ENCODE data around the gene FBXO28. TPM values are rescaled to one million over a fixed set of nuclear protein-coding genes. Genes with fewer than 3 reads are reported as not detected.

Gene FBXO28
- total RNA-seq, 2 donors from 2014 or later = 22.2 to 30.5 TPM

GRCh38 chr1:224082146-224082545, 31.8 kb upstream of the FBXO28 start:
- no peak overlapping the region for H3K27ac Mint-ChIP-seq
- H3K9me3 ChIP-seq (ENCODE audit: control insufficient read depth, low read length, poor library complexity, severe bottlenecking) = no peaks in the 10 kb centered on the region
- no peak overlapping the region for H3K4me3 Mint-ChIP-seq
- H3K27me3 Mint-ChIP-seq = peaks cover 33% of the 10 kb centered on the region
- H3K36me3 Mint-ChIP-seq (ENCODE audit: low read depth) = peaks cover 6% of the 10 kb centered on the region
- no peaks in the 10 kb centered on the region for H3K4me1 Mint-ChIP-seq
- no peak for DNase-seq
- no peak for ATAC-seq

GRCh38 chr1:224084867-224085266, 29.0 kb upstream of the FBXO28 start:
- H3K4me3 Mint-ChIP-seq = no peak overlapping the region
- peaks cover 49% of the 10 kb centered on the region for H3K27me3 Mint-ChIP-seq
- H3K36me3 Mint-ChIP-seq (ENCODE audit: low read depth) = peaks cover 8% of the 10 kb centered on the region
- no peaks in the 10 kb centered on the region for H3K9me3 ChIP-seq (ENCODE audit: control insufficient read depth, low read length, poor library complexity, severe bottlenecking)
- DNase-seq = no peak
- no peak overlapping the region for H3K27ac Mint-ChIP-seq
- no peak for ATAC-seq
- no peaks in the 10 kb centered on the region for H3K4me1 Mint-ChIP-seq

DNA sequence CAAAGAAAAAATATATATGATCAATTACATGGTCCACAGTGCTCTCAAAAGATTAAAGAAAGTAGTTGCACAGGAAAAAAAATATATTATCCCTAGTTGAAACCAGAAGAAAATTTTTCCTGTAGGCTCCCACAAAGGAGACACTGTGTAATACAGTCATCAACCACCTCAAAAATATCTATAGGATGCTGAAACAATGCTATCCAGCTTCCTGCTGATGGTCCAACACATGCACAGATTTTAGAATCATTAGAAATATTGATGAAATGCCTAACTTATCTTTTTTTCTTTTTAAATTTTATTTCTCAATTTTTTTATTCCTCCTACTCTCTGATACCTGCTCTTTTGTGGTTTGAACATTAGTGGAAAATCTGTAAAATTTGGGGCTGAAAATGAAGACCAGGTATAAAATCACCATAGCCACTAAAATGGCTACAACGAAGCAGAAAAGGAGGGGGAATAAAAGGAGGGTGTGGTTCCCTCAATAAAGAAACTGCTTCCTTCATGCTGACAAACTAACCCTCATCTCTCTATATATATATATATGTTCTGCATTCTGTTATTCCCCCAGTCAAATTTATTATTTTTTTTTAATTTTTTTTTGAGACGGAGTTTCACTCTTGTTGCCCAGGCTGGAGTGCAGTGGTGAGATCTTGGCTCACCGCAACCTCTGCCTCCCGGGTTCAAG, 28.3 kb upstream of the FBXO28 start:
- no peak overlapping the region for H3K4me3 Mint-ChIP-seq
- DNase-seq = no peak
- no peaks in the 10 kb centered on the region for H3K4me1 Mint-ChIP-seq
- H3K27me3 Mint-ChIP-seq = peaks cover 47% of the 10 kb centered on the region
- peaks cover 8% of the 10 kb centered on the region for H3K36me3 Mint-ChIP-seq (ENCODE audit: low read depth)
- H3K27ac Mint-ChIP-seq = no peak overlapping the region
- no peak for ATAC-seq
- H3K9me3 ChIP-seq (ENCODE audit: control insufficient read depth, low read length, poor library complexity, severe bottlenecking) = no peaks in the 10 kb centered on the region

- no peak overlapping the region for H3K27ac Mint-ChIP-seq
- no peak overlapping the region for H3K4me3 Mint-ChIP-seq
- peaks cover 31% of the 10 kb centered on the region for H3K27me3 Mint-ChIP-seq
- ATAC-seq (no peak), DNase-seq (no peak)
- peaks cover 5% of the 10 kb centered on the region for H3K36me3 Mint-ChIP-seq (ENCODE audit: low read depth)
- H3K4me1 Mint-ChIP-seq = no peaks in the 10 kb centered on the region
- H3K9me3 ChIP-seq (ENCODE audit: control insufficient read depth, low read length, poor library complexity, severe bottlenecking) = no peaks in the 10 kb centered on the region
These were observed 26.6 kb upstream of the FBXO28 start for GRCh38 chr1:224087286-224087794.

- H3K27ac Mint-ChIP-seq = no peak overlapping the region
- no peaks in the 10 kb centered on the region for H3K9me3 ChIP-seq (ENCODE audit: control insufficient read depth, low read length, poor library complexity, severe bottlenecking)
- ATAC-seq (no peak), DNase-seq (no peak)
- H3K4me3 Mint-ChIP-seq = no peak overlapping the region
- H3K27me3 Mint-ChIP-seq = peaks cover 30% of the 10 kb centered on the region
- H3K4me1 Mint-ChIP-seq = no peaks in the 10 kb centered on the region
- H3K36me3 Mint-ChIP-seq (ENCODE audit: low read depth) = peaks cover 5% of the 10 kb centered on the region
These were observed 24.3 kb upstream of the FBXO28 start for GRCh38 chr1:224089583-224089982.

DNA sequence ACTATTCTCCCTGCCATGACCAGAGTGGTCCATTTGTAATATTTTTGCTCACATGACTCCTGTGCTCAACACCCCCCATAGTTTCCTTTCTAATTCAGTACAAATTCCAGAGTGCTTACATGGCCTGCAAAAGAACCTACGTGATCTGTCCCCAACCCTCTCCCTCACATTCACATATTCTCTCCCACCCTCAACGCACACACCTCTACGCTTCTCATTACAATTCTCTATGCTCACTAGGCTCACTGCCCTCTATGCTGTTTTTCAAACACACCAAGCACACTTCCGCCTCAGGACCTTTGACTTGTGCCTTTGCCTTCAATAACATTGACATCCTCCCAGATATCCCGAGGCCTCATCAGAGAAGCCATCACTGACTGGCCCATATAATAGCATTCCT, 23.8 kb upstream of the FBXO28 start:
- H3K4me1 Mint-ChIP-seq = no peaks in the 10 kb centered on the region
- H3K36me3 Mint-ChIP-seq (ENCODE audit: low read depth) = peaks cover 5% of the 10 kb centered on the region
- H3K4me3 Mint-ChIP-seq = no peak overlapping the region
- H3K27me3 Mint-ChIP-seq = peaks cover 33% of the 10 kb centered on the region
- no peak for ATAC-seq
- no peaks in the 10 kb centered on the region for H3K9me3 ChIP-seq (ENCODE audit: control insufficient read depth, low read length, poor library complexity, severe bottlenecking)
- H3K27ac Mint-ChIP-seq = no peak overlapping the region
- no peak for DNase-seq

- no peaks in the 10 kb centered on the region for H3K9me3 ChIP-seq (ENCODE audit: control insufficient read depth, low read length, poor library complexity, severe bottlenecking)
- Mint-ChIP-seq H3K4me3 (no peak overlapping the region), H3K36me3 (ENCODE audit: low read depth) (peaks cover 5% of the 10 kb centered on the region), H3K4me1 (peaks cover 3% of the 10 kb centered on the region), H3K27me3 (peaks cover 43% of the 10 kb centered on the region), H3K27ac (no peak overlapping the region)
- DNase-seq (no peak), ATAC-seq (no peak)
These were observed 21.8 kb upstream of the FBXO28 start for GRCh38 chr1:224092111-224092510.

DNA sequence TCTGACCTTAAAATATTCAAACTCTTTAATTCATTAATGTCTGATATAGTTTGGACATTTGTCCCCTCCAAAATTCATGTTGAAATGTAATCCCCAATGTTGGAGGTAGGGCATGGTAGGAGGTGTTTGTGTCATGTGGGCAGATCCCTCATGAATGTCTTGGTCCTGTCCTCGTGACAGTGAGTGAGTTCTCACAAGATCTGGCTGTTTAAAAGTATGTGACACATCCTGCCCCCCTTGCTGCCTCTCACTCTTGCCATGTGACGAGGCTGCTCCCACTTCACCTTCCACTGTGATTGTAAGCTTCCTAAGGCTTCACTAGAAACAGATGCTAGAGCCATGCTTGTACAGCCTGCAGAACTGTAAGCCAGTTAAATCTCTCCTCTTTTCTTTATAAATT, 21.3 kb upstream of the FBXO28 start:
- ATAC-seq (no peak), DNase-seq (no peak)
- H3K27me3 Mint-ChIP-seq = peaks cover 40% of the 10 kb centered on the region
- peaks cover 5% of the 10 kb centered on the region for H3K36me3 Mint-ChIP-seq (ENCODE audit: low read depth)
- H3K4me1 Mint-ChIP-seq = peaks cover 3% of the 10 kb centered on the region
- no peaks in the 10 kb centered on the region for H3K9me3 ChIP-seq (ENCODE audit: control insufficient read depth, low read length, poor library complexity, severe bottlenecking)
- no peak overlapping the region for H3K27ac Mint-ChIP-seq
- H3K4me3 Mint-ChIP-seq = no peak overlapping the region

GRCh38 chr1:224095339-224095738, 18.6 kb upstream of the FBXO28 start:
- peaks cover 6% of the 10 kb centered on the region for H3K36me3 Mint-ChIP-seq (ENCODE audit: low read depth)
- ATAC-seq = no peak
- H3K9me3 ChIP-seq (ENCODE audit: control insufficient read depth, low read length, poor library complexity, severe bottlenecking) = no peaks in the 10 kb centered on the region
- no peak for DNase-seq
- no peak overlapping the region for H3K4me3 Mint-ChIP-seq
- peaks cover 31% of the 10 kb centered on the region for H3K27me3 Mint-ChIP-seq
- H3K27ac Mint-ChIP-seq = no peak overlapping the region
- H3K4me1 Mint-ChIP-seq = peaks cover 3% of the 10 kb centered on the region

DNA sequence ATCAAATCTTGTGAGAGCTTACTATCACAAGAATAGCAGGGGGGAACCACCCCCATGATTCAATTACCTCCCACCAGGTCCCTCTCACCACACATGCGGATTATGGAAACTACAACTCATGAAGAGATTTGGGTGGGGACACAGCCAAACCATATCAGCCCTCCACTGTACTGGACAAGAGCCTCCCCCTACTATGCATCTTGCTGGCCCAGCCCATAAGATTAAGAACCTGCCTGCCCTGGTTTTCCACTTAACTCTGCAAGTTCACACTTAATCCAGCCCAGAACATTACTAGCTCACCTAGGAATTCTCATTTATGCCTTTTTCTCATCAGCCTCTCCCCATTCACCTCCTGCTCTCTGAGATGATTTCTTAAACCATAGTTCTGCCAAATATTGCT, 18.0 kb upstream of the FBXO28 start:
- no peak for ATAC-seq
- Mint-ChIP-seq H3K27ac (no peak overlapping the region), H3K36me3 (ENCODE audit: low read depth) (peaks cover 6% of the 10 kb centered on the region)

DNA sequence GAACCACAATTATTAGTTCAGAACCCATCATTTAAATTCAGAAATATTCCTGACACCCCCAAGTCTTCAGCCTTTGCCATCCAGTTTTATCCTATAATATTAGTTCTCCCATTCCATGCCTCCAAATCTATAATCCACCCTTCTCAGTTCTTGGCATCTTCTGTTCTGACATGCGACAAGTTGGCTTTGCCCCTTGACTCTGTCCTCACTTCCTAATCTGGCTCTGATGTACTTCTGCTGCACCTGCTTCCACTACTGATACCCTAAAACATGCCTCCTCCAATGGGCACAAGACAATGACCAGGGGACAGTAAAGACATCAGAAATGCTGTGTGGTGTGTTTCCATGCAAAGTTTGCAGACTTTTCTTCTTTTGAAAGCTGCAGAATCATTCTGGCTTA, 17.1 kb upstream of the FBXO28 start:
- ATAC-seq (no peak), DNase-seq (no peak)
- H3K9me3 ChIP-seq (ENCODE audit: control insufficient read depth, low read length, poor library complexity, severe bottlenecking) = no peaks in the 10 kb centered on the region
- peaks cover 6% of the 10 kb centered on the region for H3K36me3 Mint-ChIP-seq (ENCODE audit: low read depth)
- no peak overlapping the region for H3K27ac Mint-ChIP-seq
- H3K4me3 Mint-ChIP-seq = no peak overlapping the region
- H3K4me1 Mint-ChIP-seq = peaks cover 3% of the 10 kb centered on the region
- H3K27me3 Mint-ChIP-seq = peaks cover 31% of the 10 kb centered on the region

More for the DNA sequence above, 18.0 kb upstream of the FBXO28 start:
- Mint-ChIP-seq H3K4me3 (no peak overlapping the region), H3K27me3 (peaks cover 31% of the 10 kb centered on the region), H3K4me1 (peaks cover 3% of the 10 kb centered on the region)
- DNase-seq = no peak
- H3K9me3 ChIP-seq (ENCODE audit: control insufficient read depth, low read length, poor library complexity, severe bottlenecking) = no peaks in the 10 kb centered on the region

- ATAC-seq = no peak
- peaks cover 7% of the 10 kb centered on the region for H3K36me3 Mint-ChIP-seq (ENCODE audit: low read depth)
- DNase-seq = no peak
- H3K9me3 ChIP-seq (ENCODE audit: control insufficient read depth, low read length, poor library complexity, severe bottlenecking) = no peaks in the 10 kb centered on the region
- H3K4me1 Mint-ChIP-seq = peaks cover 3% of the 10 kb centered on the region
- H3K4me3 Mint-ChIP-seq = no peak overlapping the region
- H3K27ac Mint-ChIP-seq = no peak overlapping the region
- H3K27me3 Mint-ChIP-seq = peaks cover 36% of the 10 kb centered on the region
These were observed 15.9 kb upstream of the FBXO28 start for GRCh38 chr1:224098007-224098406.

- Mint-ChIP-seq H3K4me1 (peaks cover 9% of the 10 kb centered on the region), H3K27me3 (peaks cover 32% of the 10 kb centered on the region), H3K4me3 (no peak overlapping the region), H3K36me3 (ENCODE audit: low read depth) (peaks cover 9% of the 10 kb centered on the region), H3K27ac (no peak overlapping the region)
- H3K9me3 ChIP-seq (ENCODE audit: control insufficient read depth, low read length, poor library complexity, severe bottlenecking) = no peaks in the 10 kb centered on the region
- DNase-seq (no peak), ATAC-seq (peak; percentile 82)
These were observed 7.2 kb upstream of the FBXO28 start for GRCh38 chr1:224106568-224107281.

DNA sequence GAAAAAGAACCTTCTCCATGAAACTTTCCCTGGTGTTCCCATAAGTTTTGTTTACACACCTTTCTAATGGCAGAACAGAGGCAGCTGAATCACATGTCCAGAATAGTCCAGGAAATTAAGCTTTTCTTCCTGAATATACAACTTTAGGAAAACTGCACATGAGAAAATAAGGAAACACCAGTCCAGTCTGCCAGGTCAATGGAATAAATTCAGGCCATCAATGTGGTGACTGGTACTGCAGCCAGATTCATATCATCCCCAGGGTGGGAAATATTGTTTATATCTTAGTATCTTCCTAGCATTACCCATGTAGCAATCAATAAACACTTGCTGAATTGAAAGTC, 6.7 kb upstream of the FBXO28 start:
- peaks cover 32% of the 10 kb centered on the region for H3K27me3 Mint-ChIP-seq
- H3K9me3 ChIP-seq (ENCODE audit: control insufficient read depth, low read length, poor library complexity, severe bottlenecking) = no peaks in the 10 kb centered on the region
- no peak for ATAC-seq

More for the DNA sequence above, 6.7 kb upstream of the FBXO28 start:
- peaks cover 9% of the 10 kb centered on the region for H3K36me3 Mint-ChIP-seq (ENCODE audit: low read depth)
- H3K4me3 Mint-ChIP-seq = no peak overlapping the region
- peaks cover 9% of the 10 kb centered on the region for H3K4me1 Mint-ChIP-seq
- H3K27ac Mint-ChIP-seq = no peak overlapping the region
- no peak for DNase-seq
